GM23338 (cell line): ENCODE data around the gene COL9A1. TPM values are rescaled to one million over a fixed set of nuclear protein-coding genes. Genes with fewer than 3 reads are reported as not detected.

ENCODE experiments used
- ATAC-seq: fragments of 200-7000 bp; cut with Tn5 transposase; 3 replicates; pipeline ENCODE4 v1.9.1; 2020
- DNase-seq: peaks from one replicate; pipeline ENCODE4 v3.0.0-alpha.2; 2015; ENCODE audit warnings: low spot score
- H2AFZ ChIP-seq: fragments of 200-600 bp; sonication (generic); 2 replicates; pipeline ENCODE4 v1.8.0; 2016; ENCODE audit warnings: antibody characterized with exemption, mild to moderate bottlenecking, moderate library complexity
- H3F3A ChIP-seq: fragments of 200-600 bp; sonication (generic); replicated peaks from 2 replicates; pipeline ENCODE4 v1.8.0; 2017; ENCODE audit warnings: antibody characterized with exemption, mixed run types, low read depth
- H3K27ac ChIP-seq: fragments of 200-600 bp; sonication (generic); 2 replicates; pipeline ENCODE4 v1.6.1; 2016; ENCODE audit warnings: low read depth
- H3K27me3 ChIP-seq: fragments of 200-600 bp; sonication (generic); 2 replicates; pipeline ENCODE4 v1.8.0; 2016; ENCODE audit warnings: mild to moderate bottlenecking, mixed run types, moderate library complexity; ENCODE audit not compliant: insufficient read depth
- H3K36me3 ChIP-seq: fragments of 200-600 bp; sonication (generic); 2 replicates; pipeline ENCODE4 v1.8.0; 2016; ENCODE audit warnings: mild to moderate bottlenecking; ENCODE audit not compliant: insufficient read depth
- H3K4me1 ChIP-seq: fragments of 200-600 bp; sonication (generic); 2 replicates; pipeline ENCODE4 v1.8.0; 2016; ENCODE audit warnings: mild to moderate bottlenecking, moderate library complexity; ENCODE audit not compliant: insufficient read depth
- H3K4me2 ChIP-seq: fragments of 200-600 bp; sonication (generic); 2 replicates; pipeline ENCODE4 v1.7.1; 2017; ENCODE audit warnings: mixed run types
- H3K4me3 ChIP-seq: fragments of 200-600 bp; sonication (generic); 2 replicates; pipeline ENCODE4 v1.6.1; 2016; ENCODE audit warnings: mixed run types
- H3K79me2 ChIP-seq: fragments of 200-600 bp; sonication (generic); replicated peaks from 2 replicates; pipeline ENCODE4 v1.8.0; 2017; ENCODE audit warnings: mild to moderate bottlenecking; ENCODE audit not compliant: insufficient read depth
- H3K9me2 ChIP-seq: fragments of 200-600 bp; sonication (generic); 2 replicates; pipeline ENCODE4 v1.8.0; 2017; ENCODE audit not compliant: insufficient read depth
- H4K20me1 ChIP-seq: fragments of 200-600 bp; sonication (generic); replicated peaks from 2 replicates; pipeline ENCODE4 v1.8.0; 2017; ENCODE audit warnings: mild to moderate bottlenecking; ENCODE audit not compliant: insufficient read depth
- H3K27ac Mint-ChIP-seq: 2 replicates; pipeline ENCODE4 v1.8.0; 2020; ENCODE audit warnings: inconsistent platforms, mild to moderate bottlenecking, moderate library complexity, mixed read lengths
- H3K27me3 Mint-ChIP-seq: 3 replicates; pipeline ENCODE4 v1.8.0; 2022; ENCODE audit warnings: low read depth, mild to moderate bottlenecking, moderate library complexity, mixed read lengths, inconsistent platforms; ENCODE audit not compliant: insufficient read depth, poor library complexity
- H3K36me3 Mint-ChIP-seq: 3 replicates; pipeline ENCODE4 v1.8.0; 2021; ENCODE audit warnings: low read depth, mild to moderate bottlenecking, inconsistent platforms, moderate library complexity, mixed read lengths
- H3K4me1 Mint-ChIP-seq: 3 replicates; pipeline ENCODE4 v1.8.0; 2020; ENCODE audit warnings: mild to moderate bottlenecking, inconsistent platforms, mixed read lengths
- H3K4me3 Mint-ChIP-seq: 3 replicates; pipeline ENCODE4 v1.8.0; 2021; ENCODE audit warnings: moderate library complexity, mild to moderate bottlenecking, inconsistent platforms, mixed read lengths
- H3K9me3 Mint-ChIP-seq: 3 replicates; pipeline ENCODE4 v1.8.0; 2020; ENCODE audit warnings: moderate library complexity, mild to moderate bottlenecking, inconsistent platforms, mixed read lengths
- CREB1 ChIP-seq: fragments of 250-450 bp; sonication (Bioruptor Pico); IDR thresholded peaks from 2 replicates; pipeline ENCODE4 v1.5.0; 2020; ENCODE audit warnings: low read depth, mild to moderate bottlenecking, moderate library complexity
- ETS1 ChIP-seq: IDR thresholded peaks from 2 replicates; pipeline ENCODE4 v1.6.1; 2016; ENCODE audit warnings: antibody characterized with exemption
- EZH2 ChIP-seq: fragments of 200-600 bp; sonication (generic); IDR thresholded peaks from one replicate; pipeline ENCODE4 v1.8.0; 2017; ENCODE audit warnings: antibody characterized with exemption, mild to moderate bottlenecking, low read depth; ENCODE audit not compliant: unreplicated experiment
- EZH2phosphoT487 ChIP-seq: fragments of 200-600 bp; sonication (generic); IDR thresholded peaks from one replicate; pipeline ENCODE4 v1.8.1; 2018; ENCODE audit warnings: antibody characterized with exemption; ENCODE audit not compliant: unreplicated experiment
- JUNB ChIP-seq: IDR thresholded peaks from one replicate; pipeline ENCODE4 v1.6.1; 2016; ENCODE audit warnings: antibody characterized with exemption; ENCODE audit not compliant: unreplicated experiment
- NANOG ChIP-seq: IDR thresholded peaks from 2 replicates; pipeline ENCODE4 v1.6.1; 2016; ENCODE audit warnings: antibody characterized with exemption, borderline replicate concordance
- POLR2AphosphoS5 ChIP-seq: IDR thresholded peaks from 2 replicates; pipeline ENCODE4 v1.6.1; 2016; ENCODE audit warnings: antibody characterized with exemption, low read depth
- STAT1 ChIP-seq: IDR thresholded peaks from one replicate; pipeline ENCODE4 v1.6.1; 2016; ENCODE audit warnings: antibody characterized with exemption; ENCODE audit not compliant: unreplicated experiment
- ZNF114 ChIP-seq: fragments of 250-450 bp; sonication (Bioruptor Pico); IDR thresholded peaks from 2 replicates; pipeline ENCODE4 v1.5.0; 2020; ENCODE audit warnings: mild to moderate bottlenecking, moderate library complexity
- ZNF331 ChIP-seq: fragments of 250-450 bp; sonication (Bioruptor Pico); IDR thresholded peaks from 2 replicates; pipeline ENCODE4 v1.5.0; 2020; ENCODE audit warnings: low read depth, mild to moderate bottlenecking, moderate library complexity
- ZNF462 ChIP-seq: fragments of 250-450 bp; sonication (Bioruptor Pico); IDR thresholded peaks from 2 replicates; pipeline ENCODE4 v1.5.0; 2020; ENCODE audit warnings: mild to moderate bottlenecking, moderate library complexity
- polyA plus RNA-seq: library from polyadenylated mRNA; unstranded; fragments of >200 nt; fragmentation: Nextera tagmentation; extraction: Ambion mirVana; gene quantifications from 2 replicates; pipeline ENCODE4 v1.2.1, GENCODE V29; 2016
- total RNA-seq: library from RNA; depleted of rRNA; stranded (reverse); fragments of >200 nt; shearing (Covaris generic); gene quantifications from 2 replicates; pipeline ENCODE4 v1.2.3, GENCODE V29; 2014
- TF ChIP-seq, protein P1 (sequence below), 2 experiments: fragments of 200-600 bp in 1 of 2; sonication (generic) in 1 of 2; conservative IDR thresholded peaks; 2 replicates each; pipeline versions ENCODE4 v1.5.1 to v1.6.1; 2016 to 2017; ENCODE audit warnings: antibody characterized with exemption in 2 of 2, low read depth in 2 of 2, mild to moderate bottlenecking in 2 of 2, moderate library complexity in 1 of 2

The COL9A1 gene
- total and polyA plus RNA-seq, 2 experiments from 2014 or later = 16.0 to 20.3 TPM

DNA sequence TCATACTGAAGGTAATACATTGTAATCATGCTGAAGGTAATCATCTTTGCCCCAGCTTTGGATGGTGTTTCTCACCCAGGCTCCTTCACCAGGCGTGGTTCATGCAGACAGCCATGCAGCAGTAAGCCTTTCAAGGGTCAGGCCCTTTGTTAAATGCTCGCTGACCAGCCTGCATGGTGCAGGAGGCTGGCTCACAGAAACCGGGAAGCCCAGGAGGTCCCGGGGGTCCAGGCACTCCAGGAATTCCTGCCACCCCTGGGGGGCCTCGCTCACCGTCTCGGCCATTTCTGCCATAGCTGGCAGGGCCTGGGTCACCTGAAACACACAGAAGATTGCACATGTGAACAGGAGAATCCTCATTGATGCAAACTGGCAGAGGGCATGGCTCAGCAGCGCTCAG, 86.1 kb downstream of the COL9A1 start:
- no peaks in the 10 kb centered on the region for H3K79me2 ChIP-seq
- H3K4me2 ChIP-seq = no peak overlapping the region
- no peak overlapping the region for H2AFZ ChIP-seq
- H3K4me3 ChIP-seq = no peak overlapping the region
- Mint-ChIP-seq H3K27me3 (no peaks in the 10 kb centered on the region), H3K4me3 (no peak overlapping the region), H3K36me3 (no peaks in the 10 kb centered on the region), H3K27ac (no peak overlapping the region; the same call in 1 of the 2 replicates), H3K9me3 (no peaks in the 10 kb centered on the region), H3K4me1 (no peaks in the 10 kb centered on the region; the same call in 2 of the 3 replicates)
- no peaks in the 10 kb centered on the region for H3K36me3 ChIP-seq
- ATAC-seq = peak; percentile 67
- DNase-seq = no peak
- no peaks in the 10 kb centered on the region for H3K4me1 ChIP-seq
- H3F3A ChIP-seq = no peaks in the 10 kb centered on the region
- H4K20me1 ChIP-seq = no peaks in the 10 kb centered on the region
- no peak for TF ChIP-seq ZNF114
- no peak for TF ChIP-seq ZNF331 (CRISPR knock-in tag)
- no peak for TF ChIP-seq CREB1 (CRISPR knock-in tag)
- no peak for TF ChIP-seq STAT1
- TF ChIP-seq POLR2AphosphoS5 = no peak
- no peak for TF ChIP-seq ETS1
- no peak overlapping the region for H3K27ac ChIP-seq
- no peaks in the 10 kb centered on the region for H3K27me3 ChIP-seq
- H3K9me2 ChIP-seq = no peaks in the 10 kb centered on the region

GRCh38 chr6:70215460-70216108, 87.3 kb downstream of the COL9A1 start:
- no peaks in the 10 kb centered on the region for H3K79me2 ChIP-seq
- Mint-ChIP-seq H3K4me1 (no peaks in the 10 kb centered on the region), H3K27ac (no peak overlapping the region), H3K36me3 (no peaks in the 10 kb centered on the region), H3K27me3 (no peaks in the 10 kb centered on the region), H3K4me3 (no peak overlapping the region), H3K9me3 (no peaks in the 10 kb centered on the region)
- H3K36me3 ChIP-seq = no peaks in the 10 kb centered on the region
- no peak for DNase-seq
- no peaks in the 10 kb centered on the region for H3K27me3 ChIP-seq
- no peaks in the 10 kb centered on the region for H3K4me1 ChIP-seq
- H3K4me3 ChIP-seq = no peak overlapping the region
- no peak overlapping the region for H3K27ac ChIP-seq
- no peak overlapping the region for H2AFZ ChIP-seq
- no peaks in the 10 kb centered on the region for H3F3A ChIP-seq
- H4K20me1 ChIP-seq = no peaks in the 10 kb centered on the region
- no peaks in the 10 kb centered on the region for H3K9me2 ChIP-seq
- no peak overlapping the region for H3K4me2 ChIP-seq
- no peak for ATAC-seq
- no peak for TF ChIP-seq STAT1
- no peak for TF ChIP-seq ZNF114
- TF ChIP-seq, protein P1, sequence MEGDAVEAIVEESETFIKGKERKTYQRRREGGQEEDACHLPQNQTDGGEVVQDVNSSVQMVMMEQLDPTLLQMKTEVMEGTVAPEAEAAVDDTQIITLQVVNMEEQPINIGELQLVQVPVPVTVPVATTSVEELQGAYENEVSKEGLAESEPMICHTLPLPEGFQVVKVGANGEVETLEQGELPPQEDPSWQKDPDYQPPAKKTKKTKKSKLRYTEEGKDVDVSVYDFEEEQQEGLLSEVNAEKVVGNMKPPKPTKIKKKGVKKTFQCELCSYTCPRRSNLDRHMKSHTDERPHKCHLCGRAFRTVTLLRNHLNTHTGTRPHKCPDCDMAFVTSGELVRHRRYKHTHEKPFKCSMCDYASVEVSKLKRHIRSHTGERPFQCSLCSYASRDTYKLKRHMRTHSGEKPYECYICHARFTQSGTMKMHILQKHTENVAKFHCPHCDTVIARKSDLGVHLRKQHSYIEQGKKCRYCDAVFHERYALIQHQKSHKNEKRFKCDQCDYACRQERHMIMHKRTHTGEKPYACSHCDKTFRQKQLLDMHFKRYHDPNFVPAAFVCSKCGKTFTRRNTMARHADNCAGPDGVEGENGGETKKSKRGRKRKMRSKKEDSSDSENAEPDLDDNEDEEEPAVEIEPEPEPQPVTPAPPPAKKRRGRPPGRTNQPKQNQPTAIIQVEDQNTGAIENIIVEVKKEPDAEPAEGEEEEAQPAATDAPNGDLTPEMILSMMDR (conservative IDR thresholded peaks at IDR 0.05; ENCODE audit: low read depth in 2 of 2) = no peak
- no peak for TF ChIP-seq CREB1 (CRISPR knock-in tag)
- no peak for TF ChIP-seq ZNF462 (CRISPR knock-in tag)
- TF ChIP-seq NANOG = no peak
- no peak for TF ChIP-seq EZH2phosphoT487
- TF ChIP-seq EZH2 = no peak
- no peak for TF ChIP-seq JUNB
